Smooth muscle cell (in vitro differentiated cells): ENCODE data around the gene SMIM38. TPM values are rescaled to one million over a fixed set of nuclear protein-coding genes. Genes with fewer than 3 reads are reported as not detected.

Experiments
- DNase-seq: peaks from one replicate; lab custom pipeline; 2025; ENCODE audit not compliant: unreplicated experiment; lab: John Stamatoyannopoulos, UW
- H2AFZ ChIP-seq: fragments of 200-600 bp; sonication (generic); 2 replicates; pipeline ENCODE4 v1.6.0; 2016; ENCODE audit warnings: antibody characterized with exemption, low read depth, mild to moderate bottlenecking
- H3F3A ChIP-seq: fragments of 200-600 bp; sonication (generic); 2 replicates; pipeline ENCODE4 v1.6.0; 2017; ENCODE audit warnings: antibody characterized with exemption, low read depth
- H3K27ac ChIP-seq: fragments of 200-600 bp; sonication (generic); 2 replicates; pipeline ENCODE4 v1.5.1; 2016; ENCODE audit warnings: low read depth, mild to moderate bottlenecking
- H3K27me3 ChIP-seq: fragments of 200-600 bp; sonication (generic); 2 replicates; pipeline ENCODE4 v1.6.1; 2016; ENCODE audit warnings: low read depth, mild to moderate bottlenecking
- H3K36me3 ChIP-seq: fragments of 200-600 bp; sonication (generic); 2 replicates; pipeline ENCODE4 v1.5.1; 2016; ENCODE audit warnings: low read depth
- H3K4me1 ChIP-seq: fragments of 200-600 bp; sonication (generic); 2 replicates; pipeline ENCODE4 v1.5.1; 2016; ENCODE audit warnings: low read depth
- H3K4me2 ChIP-seq: fragments of 200-600 bp; sonication (generic); 2 replicates; pipeline ENCODE4 v1.6.0; 2016; ENCODE audit warnings: mild to moderate bottlenecking
- H3K4me3 ChIP-seq: fragments of 200-600 bp; sonication (generic); 2 replicates; pipeline ENCODE4 v1.5.1; 2016; ENCODE audit warnings: mild to moderate bottlenecking
- H3K79me2 ChIP-seq: fragments of 200-600 bp; sonication (generic); 2 replicates; pipeline ENCODE4 v1.6.0; 2016; ENCODE audit warnings: low read depth, mild to moderate bottlenecking
- H3K9ac ChIP-seq: fragments of 200-600 bp; sonication (generic); 2 replicates; pipeline ENCODE4 v1.6.0; 2016; ENCODE audit warnings: low read depth
- H3K9me3 ChIP-seq: fragments of 200-600 bp; sonication (generic); replicated peaks from 2 replicates; pipeline ENCODE4 v1.5.1; 2016; ENCODE audit warnings: low read depth
- H4K20me1 ChIP-seq: fragments of 200-600 bp; sonication (generic); 2 replicates; pipeline ENCODE4 v1.6.0; 2016; ENCODE audit warnings: low read depth
- CTCF ChIP-seq: fragments of 200-600 bp; sonication (generic); IDR thresholded peaks from 2 replicates; pipeline ENCODE4 v1.5.1; 2017; ENCODE audit warnings: borderline replicate concordance, mild to moderate bottlenecking, antibody characterized with exemption; ENCODE audit not compliant: insufficient read depth, poor library complexity, severe bottlenecking
- WGBS: methylation state at CpG from one replicate; pipeline ENCODE4 v1.1.7; 2016; ENCODE audit warnings: low lambda C conversion rate; 5-methylcytosine and 5-hydroxymethylcytosine counted together
- polyA plus RNA-seq: library from polyadenylated mRNA; unstranded; fragments of >200 nt; fragmentation: Nextera tagmentation; extraction: Ambion mirVana; gene quantifications from 2 replicates; pipeline ENCODE4 v1.2.1, GENCODE V29; 2016
- total RNA-seq: library from RNA; depleted of rRNA; stranded (reverse); fragments of >200 nt; gene quantifications from 2 replicates; pipeline ENCODE4 v1.2.3, GENCODE V29; 2014

Gene SMIM38
- total and polyA plus RNA-seq, 2 experiments from 2014 or later: 0.27 TPM; not detected in 1

- 93% methylated on average over 7 of the region's 7 CpGs for WGBS
- Histone ChIP-seq H3K79me2 (no peaks in the 10 kb centered on the region), H3K27me3 (no peaks in the 10 kb centered on the region), H3K9me3 (no peaks in the 10 kb centered on the region), H3F3A (no peaks in the 10 kb centered on the region), H2AFZ (no peak overlapping the region), H3K27ac (no peak overlapping the region), H3K4me1 (peaks cover 12% of the 10 kb centered on the region), H3K4me3 (no peak overlapping the region), H3K36me3 (no peaks in the 10 kb centered on the region), H3K4me2 (no peak overlapping the region), H4K20me1 (no peaks in the 10 kb centered on the region), H3K9ac (no peak overlapping the region)
- TF ChIP-seq CTCF: no peak
- DNase-seq: no peak
Observed at GRCh38 chr11:69201764-69202370, 46.1 kb downstream of the SMIM38 start.

DNA sequence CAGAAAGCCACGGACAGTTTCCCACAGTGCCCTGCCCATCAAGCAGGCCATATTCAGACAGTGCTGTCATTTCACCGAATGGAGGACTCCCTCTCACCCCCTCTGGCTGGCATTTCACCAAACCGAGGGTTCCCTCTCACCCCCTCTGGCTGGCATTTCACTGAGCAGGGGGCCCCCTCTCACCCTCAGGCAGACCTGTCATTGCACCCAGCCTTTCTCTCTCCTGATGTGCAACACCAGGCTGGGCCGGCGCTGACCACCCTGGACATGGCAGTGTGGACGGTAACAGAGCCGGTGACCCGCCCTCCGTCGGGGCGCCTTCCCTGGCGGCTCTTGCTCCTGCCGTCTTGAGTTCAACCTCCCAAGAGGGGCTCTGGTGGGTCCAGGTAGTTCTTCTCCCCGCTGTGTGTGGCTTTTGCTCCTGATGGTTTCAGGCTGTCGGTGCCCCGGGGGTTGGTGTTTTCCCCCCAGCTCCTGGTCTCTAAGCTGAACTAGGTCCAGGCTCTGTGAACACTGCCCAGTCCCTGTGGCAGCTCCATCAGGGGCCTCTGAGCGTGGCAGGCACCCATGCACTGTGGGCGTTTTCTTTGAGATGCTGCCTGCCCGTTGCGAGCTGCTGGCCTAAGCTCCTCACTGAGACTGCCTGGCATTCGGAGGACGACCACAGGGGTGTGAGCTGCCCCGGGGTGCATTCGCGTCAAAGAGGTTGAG, 46.9 kb downstream of the SMIM38 start:
- DNase-seq: no peak
- no peak overlapping the region for H3K4me3 ChIP-seq

DNA sequence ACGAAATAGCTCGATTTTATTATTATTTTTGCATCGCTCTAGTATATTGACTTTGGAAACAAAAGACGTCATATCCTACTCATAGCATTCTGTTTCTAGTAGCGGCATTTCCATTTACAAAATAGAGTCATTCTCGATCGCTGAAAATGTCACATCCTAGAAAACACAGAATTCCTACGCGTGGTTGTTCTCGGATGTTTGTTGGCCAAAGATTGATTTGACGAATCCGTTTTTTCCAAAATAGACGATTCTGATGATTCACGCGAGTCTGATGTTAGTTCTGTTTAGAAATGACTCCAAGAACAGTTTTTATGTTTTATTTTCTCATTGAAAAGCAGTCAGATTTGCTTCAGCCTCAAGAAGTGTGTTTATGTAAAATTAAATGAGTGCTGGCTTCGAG, 47.6 kb downstream of the SMIM38 start:
- H2AFZ ChIP-seq: no peak overlapping the region
- H4K20me1 ChIP-seq: no peaks in the 10 kb centered on the region
- no peak overlapping the region for H3K4me2 ChIP-seq
- no peaks in the 10 kb centered on the region for H3K27me3 ChIP-seq
- WGBS: 96% methylated on average over 16 of the region's 16 CpGs
- no peaks in the 10 kb centered on the region for H3K36me3 ChIP-seq
- no peaks in the 10 kb centered on the region for H3K9me3 ChIP-seq
- H3K27ac ChIP-seq: no peak overlapping the region
- TF ChIP-seq CTCF: no peak
- no peaks in the 10 kb centered on the region for H3K79me2 ChIP-seq
- H3F3A ChIP-seq: no peaks in the 10 kb centered on the region
- no peak overlapping the region for H3K9ac ChIP-seq
- H3K4me3 ChIP-seq: no peak overlapping the region
- H3K4me1 ChIP-seq: peaks cover 12% of the 10 kb centered on the region
- no peak for DNase-seq

More for the DNA sequence above, 46.9 kb downstream of the SMIM38 start:
- WGBS: 91% methylated on average over 25 of the region's 25 CpGs
- no peaks in the 10 kb centered on the region for H3K27me3 ChIP-seq
- H2AFZ ChIP-seq: no peak overlapping the region
- H3K79me2 ChIP-seq: no peaks in the 10 kb centered on the region
- no peak for TF ChIP-seq CTCF
- H3K9ac ChIP-seq: no peak overlapping the region
- no peaks in the 10 kb centered on the region for H3K9me3 ChIP-seq
- H4K20me1 ChIP-seq: no peaks in the 10 kb centered on the region
- no peaks in the 10 kb centered on the region for H3K36me3 ChIP-seq
- no peaks in the 10 kb centered on the region for H3F3A ChIP-seq
- H3K4me1 ChIP-seq: peaks cover 12% of the 10 kb centered on the region
- H3K27ac ChIP-seq: no peak overlapping the region
- no peak overlapping the region for H3K4me2 ChIP-seq

DNA sequence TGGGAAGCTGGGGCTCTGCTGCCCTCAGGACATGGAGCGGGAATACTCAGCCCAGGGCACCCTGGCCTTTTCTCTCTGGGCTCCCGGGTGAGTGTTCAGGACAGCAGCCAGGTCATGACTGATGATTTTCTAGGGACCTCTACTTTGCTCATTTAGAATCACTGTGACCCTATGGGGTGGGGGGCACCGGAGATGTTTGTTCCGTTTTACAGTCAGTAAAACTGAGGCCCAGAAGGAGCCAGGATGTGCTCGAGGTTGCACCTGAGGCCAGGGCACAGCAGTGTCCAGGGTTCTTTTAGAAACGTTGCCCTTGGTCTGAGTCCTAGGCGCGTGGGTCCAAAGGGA, 48.1 kb downstream of the SMIM38 start:
- Histone ChIP-seq H3K36me3 (no peaks in the 10 kb centered on the region), H3K9me3 (no peaks in the 10 kb centered on the region), H3K27ac (no peak overlapping the region), H3K9ac (no peak overlapping the region), H3K4me1 (peaks cover 12% of the 10 kb centered on the region), H3K4me2 (no peak overlapping the region), H3K27me3 (no peaks in the 10 kb centered on the region), H3K79me2 (no peaks in the 10 kb centered on the region), H3F3A (no peaks in the 10 kb centered on the region), H2AFZ (no peak overlapping the region), H3K4me3 (no peak overlapping the region), H4K20me1 (no peaks in the 10 kb centered on the region)
- WGBS: 93% methylated on average over 8 of the region's 8 CpGs
- no peak for TF ChIP-seq CTCF
- no peak for DNase-seq
